GM18951 (cell line): Measurements from ENCODE around the gene NDUFA13.

Experiments used
- POLR2A ChIP-seq: IDR thresholded peaks from 4 replicates; pipeline ENCODE4 v1.6.1; 2011; ENCODE audit warnings: mild to moderate bottlenecking; ENCODE audit not compliant: insufficient read length, insufficient read depth; ENCODE audit errors: extremely low read depth
- in situ Hi-C: fragments of 300-500 bp; cut with MboI; formaldehyde crosslinking; loops from one replicate; pipeline ENCODE4 v1.12.0; 2022; ENCODE audit warnings: low sequenced_read_pairs, mixed read lengths, inconsistent platforms; ENCODE audit not compliant: unreplicated experiment

NDUFA13 gene

DNA sequence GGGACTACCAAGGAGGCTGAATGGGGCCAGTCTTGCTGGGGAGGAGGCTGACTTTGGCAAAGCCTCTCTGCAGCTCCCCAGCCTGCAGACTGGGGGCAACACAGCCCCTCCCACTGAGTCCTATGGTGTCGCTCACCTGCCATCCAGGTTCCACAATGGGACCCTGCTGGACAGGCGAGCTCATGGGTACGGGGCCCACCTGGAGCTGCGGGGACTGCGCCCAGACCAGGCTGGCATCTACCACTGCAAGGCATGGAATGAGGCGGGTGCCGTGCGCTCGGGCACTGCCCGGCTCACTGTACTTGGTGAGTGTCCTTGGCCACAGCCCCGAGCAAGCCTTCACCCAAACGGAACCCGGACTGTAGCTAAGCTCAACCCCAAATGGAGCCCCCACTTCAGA lies 27.1 kb downstream of the NDUFA13 start:
- no peak for TF ChIP-seq POLR2A
- in situ Hi-C loops: loop anchor here (25.0 kb wide), 1 partner anchor 419 kb away; no protein-coding TSS in a partner anchor

DNA sequence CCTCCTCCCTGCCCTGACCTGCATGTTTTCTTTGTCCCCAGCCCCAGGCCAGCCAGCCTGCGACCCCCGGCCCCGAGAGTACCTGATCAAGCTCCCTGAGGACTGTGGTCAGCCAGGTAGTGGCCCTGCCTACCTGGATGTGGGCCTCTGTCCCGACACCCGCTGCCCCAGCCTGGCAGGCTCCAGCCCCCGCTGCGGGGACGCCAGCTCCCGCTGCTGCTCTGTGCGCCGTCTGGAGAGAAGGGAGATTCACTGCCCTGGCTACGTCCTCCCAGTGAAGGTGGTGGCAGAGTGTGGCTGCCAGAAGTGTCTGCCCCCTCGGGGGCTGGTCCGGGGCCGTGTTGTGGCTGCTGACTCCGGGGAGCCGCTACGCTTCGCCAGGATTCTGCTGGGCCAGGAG lies 27.6 kb downstream of the NDUFA13 start:
- TF ChIP-seq POLR2A: no peak
- in situ Hi-C loops: loop anchor here (25.0 kb wide), 1 partner anchor 419 kb away; no protein-coding TSS in a partner anchor

DNA sequence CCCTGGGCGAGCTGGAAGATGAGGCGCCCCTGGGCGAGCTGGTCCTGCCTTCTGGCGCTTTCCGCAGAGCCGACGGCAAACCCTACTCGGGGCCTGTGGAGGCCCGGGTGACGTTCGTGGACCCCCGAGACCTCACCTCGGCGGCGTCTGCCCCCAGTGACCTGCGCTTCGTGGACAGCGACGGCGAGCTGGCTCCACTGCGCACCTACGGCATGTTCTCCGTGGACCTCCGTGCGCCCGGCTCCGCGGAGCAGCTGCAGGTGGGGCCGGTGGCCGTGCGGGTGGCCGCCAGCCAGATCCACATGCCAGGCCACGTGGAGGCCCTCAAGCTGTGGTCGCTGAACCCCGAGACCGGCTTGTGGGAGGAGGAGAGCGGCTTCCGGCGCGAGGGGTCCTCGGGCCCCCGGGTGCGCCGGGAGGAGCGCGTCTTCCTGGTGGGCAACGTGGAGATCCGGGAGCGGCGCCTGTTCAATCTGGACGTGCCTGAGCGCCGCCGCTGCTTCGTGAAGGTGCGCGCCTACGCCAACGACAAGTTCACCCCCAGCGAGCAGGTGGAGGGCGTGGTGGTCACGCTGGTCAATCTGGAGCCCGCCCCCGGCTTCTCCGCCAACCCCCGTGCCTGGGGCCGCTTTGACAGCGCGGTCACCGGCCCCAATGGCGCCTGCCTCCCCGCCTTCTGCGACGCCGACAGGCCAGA lies 28.4 kb downstream of the NDUFA13 start:
- no peak for TF ChIP-seq POLR2A
- in situ Hi-C loops: loop anchor here (25.0 kb wide), 1 partner anchor 418 kb away; no protein-coding TSS in a partner anchor

DNA sequence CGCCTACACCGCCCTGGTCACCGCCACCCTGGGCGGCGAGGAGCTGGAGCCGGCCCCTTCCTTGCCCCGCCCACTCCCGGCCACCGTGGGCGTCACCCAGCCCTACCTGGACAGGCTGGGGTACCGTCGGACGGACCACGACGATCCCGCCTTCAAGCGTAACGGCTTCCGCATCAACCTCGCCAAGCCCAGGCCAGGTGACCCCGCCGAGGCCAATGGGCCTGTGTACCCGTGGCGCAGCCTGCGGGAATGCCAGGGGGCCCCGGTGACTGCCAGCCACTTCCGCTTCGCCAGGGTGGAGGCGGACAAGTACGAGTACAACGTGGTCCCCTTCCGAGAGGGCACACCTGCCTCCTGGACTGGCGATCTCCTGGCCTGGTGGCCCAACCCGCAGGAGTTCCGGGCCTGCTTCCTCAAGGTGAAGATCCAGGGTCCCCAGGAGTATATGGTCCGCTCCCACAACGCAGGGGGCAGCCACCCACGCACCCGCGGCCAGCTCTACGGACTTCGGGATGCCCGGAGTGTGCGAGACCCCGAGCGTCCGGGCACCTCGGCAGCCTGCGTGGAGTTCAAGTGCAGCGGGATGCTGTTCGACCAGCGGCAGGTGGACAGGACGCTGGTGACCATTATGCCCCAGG lies 29.0 kb downstream of the NDUFA13 start:
- in situ Hi-C loops: loop anchor here (25.0 kb wide), 1 partner anchor 417 kb away; no protein-coding TSS in a partner anchor
- TF ChIP-seq POLR2A: no peak

DNA sequence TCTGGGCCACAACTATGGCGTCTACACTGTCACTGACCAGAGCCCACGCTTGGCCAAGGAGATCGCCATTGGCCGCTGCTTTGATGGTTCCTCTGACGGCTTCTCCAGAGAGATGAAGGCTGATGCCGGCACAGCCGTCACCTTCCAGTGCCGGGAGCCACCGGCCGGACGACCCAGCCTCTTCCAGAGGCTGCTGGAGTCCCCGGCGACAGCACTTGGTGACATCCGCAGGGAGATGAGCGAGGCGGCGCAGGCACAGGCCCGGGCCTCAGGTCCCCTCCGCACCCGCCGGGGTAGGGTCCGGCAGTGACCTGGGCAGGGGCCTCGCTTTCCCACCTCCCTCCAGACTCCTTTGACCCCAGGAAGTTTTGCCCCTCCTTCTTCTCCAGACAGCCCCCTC lies 29.7 kb downstream of the NDUFA13 start:
- TF ChIP-seq POLR2A: no peak
- in situ Hi-C loops: loop anchor here (25.0 kb wide), 1 partner anchor 417 kb away; no protein-coding TSS in a partner anchor

DNA sequence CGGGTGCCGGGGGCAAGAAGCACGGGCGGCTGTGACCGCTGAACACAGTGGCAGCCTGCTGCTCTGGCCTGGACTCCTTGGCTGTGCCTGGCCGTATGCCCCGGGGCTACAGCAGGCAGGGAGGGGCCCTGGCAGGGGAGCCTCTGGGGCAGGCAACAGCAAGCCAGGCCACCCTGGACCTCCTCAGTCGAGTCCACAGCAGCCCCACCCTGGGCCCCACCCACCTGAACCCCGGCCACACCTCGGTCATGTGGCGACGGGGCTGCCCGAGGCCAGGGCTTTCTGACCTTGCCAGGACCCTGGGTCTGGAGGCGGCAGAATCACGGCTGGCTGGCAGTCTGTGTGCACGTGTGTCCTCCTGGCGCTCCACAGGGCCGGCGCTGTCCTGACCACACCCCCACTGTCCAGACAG lies 30.7 kb downstream of the NDUFA13 start:
- in situ Hi-C loops: loop anchor here (25.0 kb wide), 1 partner anchor 416 kb away; no protein-coding TSS in a partner anchor
- no peak for TF ChIP-seq POLR2A

DNA sequence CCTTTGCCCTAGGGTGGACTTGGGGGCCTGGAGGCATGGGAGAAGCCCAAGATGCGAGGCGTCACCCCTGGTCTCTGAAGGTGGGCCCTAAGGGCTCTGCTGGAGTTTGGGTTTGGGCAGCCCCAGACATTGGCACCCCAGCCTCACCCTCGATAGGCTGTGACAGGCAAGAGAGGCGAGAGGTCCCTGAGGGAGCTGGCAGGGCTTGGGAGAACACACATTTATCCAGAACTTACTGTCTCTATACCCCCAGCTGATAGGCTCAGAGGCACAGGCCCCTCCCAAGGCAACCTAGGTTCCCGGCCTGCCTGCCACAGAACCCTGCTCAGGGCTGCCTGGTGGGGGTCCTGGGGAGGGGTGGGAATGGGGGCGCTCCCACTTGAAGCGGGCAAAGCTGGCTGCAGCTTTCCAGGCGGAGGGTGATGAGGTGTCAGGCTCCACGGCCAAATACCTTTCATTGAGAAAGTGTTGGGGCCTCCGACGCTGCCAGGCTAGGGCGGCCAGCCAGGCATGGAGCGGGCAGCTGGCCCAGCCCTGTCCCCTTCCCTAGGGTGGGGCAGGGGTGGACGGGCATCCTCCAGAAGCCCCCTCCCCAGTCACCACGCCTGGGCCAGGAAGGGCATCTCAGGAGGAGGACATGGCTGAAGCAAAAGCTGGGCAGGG lies 31.8 kb downstream of the NDUFA13 start:
- in situ Hi-C loops: loop anchor here (25.0 kb wide), 1 partner anchor 414 kb away; no protein-coding TSS in a partner anchor
- TF ChIP-seq POLR2A: no peak

DNA sequence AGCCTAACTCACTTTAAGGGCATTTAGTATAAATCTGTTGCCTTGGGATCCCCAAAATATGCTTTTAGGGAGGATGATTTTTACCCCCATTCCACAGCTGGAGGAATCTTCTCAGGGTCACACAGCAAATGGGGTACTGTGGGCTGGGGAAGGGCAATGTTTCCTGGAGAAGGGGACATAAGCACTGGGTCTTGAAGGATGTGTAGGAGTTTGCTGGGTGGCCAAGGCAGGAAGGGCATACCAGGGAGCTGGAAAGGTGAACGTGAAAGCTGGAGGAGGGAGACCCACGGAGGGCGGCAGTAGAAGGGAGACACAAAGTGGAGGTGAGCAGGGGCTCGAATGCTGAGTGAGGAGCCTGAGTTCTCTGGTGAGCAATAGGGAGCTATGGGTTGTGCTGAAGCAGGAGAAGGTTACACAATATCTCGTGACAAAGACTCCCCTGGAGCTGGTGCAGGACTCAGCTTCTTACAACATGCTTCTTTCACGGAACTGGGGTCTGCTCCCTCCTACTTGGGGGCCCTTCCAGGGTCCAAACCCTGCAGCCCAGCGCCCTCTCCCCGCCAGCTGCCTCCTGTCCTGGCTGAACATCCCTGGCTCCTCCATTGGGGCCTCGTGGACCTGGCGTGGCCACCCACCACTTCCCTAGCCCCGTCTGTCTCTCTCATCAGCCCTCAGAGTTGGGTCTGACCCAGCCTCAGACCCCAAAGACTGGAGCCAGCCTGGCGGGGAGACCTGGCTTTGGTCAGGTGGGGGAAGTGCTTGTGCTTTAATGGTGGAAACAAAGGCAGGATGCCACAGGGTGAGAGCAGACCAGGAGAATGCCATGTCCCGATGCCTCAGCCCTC lies 33.1 kb downstream of the NDUFA13 start:
- no peak for TF ChIP-seq POLR2A
- in situ Hi-C loops: loop anchor here (25.0 kb wide), 1 partner anchor 413 kb away; no protein-coding TSS in a partner anchor

DNA sequence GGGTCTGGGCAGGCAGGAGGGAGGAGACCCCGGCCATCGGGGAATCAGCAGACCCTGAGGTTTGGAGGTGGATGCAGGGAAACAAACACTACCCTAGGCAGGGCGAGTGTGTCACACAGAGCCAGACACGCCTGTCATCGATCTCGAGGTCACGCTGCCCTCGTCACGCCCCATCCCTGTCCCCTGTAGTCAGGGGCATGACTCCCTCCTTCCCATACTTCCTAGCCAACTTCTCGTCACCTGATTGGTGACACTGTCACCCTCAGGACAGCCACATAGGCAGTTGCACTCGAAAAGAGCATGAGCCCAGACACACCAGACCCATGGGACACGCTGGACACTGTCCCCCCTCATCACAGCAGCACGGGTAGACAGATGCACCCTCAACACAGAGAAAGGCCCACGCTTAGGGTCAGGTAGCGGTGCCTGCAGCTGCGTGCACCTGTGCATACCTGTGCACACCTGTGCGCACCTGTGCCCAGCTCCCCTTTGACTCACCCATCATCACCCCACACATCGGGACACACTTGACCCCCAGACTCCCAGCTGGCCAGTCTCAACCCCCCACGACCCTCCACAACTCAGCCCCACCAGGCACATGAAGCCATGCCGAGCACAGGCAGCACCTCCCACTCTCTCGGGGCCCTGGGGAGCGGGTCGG lies 33.9 kb downstream of the NDUFA13 start:
- TF ChIP-seq POLR2A: no peak
- in situ Hi-C loops: loop anchor here (25.0 kb wide), 1 partner anchor 412 kb away; no protein-coding TSS in a partner anchor

DNA sequence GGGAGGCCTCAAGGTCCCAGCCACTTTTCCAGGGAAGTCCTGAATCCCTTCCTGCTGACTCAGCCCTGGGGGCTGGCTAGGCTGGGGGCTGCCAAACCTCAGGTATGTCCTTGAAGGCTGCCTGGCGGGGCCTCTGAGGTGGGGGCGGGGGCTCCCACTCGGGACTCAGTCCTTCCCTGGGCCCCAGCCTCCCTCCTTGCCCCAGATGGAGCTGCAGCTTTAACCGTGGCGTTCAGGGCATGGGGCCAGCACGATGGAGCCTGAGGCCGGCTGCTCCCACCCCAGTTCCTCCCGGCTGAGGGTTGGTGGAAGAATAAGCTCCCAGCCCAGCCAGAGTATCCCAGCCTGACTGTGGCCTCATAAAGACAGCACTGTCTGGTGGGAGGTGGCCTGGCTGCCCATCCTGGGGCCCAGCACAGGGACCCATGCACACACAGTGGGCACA lies 34.5 kb downstream of the NDUFA13 start:
- in situ Hi-C loops: no loop called here
- no peak for TF ChIP-seq POLR2A

DNA sequence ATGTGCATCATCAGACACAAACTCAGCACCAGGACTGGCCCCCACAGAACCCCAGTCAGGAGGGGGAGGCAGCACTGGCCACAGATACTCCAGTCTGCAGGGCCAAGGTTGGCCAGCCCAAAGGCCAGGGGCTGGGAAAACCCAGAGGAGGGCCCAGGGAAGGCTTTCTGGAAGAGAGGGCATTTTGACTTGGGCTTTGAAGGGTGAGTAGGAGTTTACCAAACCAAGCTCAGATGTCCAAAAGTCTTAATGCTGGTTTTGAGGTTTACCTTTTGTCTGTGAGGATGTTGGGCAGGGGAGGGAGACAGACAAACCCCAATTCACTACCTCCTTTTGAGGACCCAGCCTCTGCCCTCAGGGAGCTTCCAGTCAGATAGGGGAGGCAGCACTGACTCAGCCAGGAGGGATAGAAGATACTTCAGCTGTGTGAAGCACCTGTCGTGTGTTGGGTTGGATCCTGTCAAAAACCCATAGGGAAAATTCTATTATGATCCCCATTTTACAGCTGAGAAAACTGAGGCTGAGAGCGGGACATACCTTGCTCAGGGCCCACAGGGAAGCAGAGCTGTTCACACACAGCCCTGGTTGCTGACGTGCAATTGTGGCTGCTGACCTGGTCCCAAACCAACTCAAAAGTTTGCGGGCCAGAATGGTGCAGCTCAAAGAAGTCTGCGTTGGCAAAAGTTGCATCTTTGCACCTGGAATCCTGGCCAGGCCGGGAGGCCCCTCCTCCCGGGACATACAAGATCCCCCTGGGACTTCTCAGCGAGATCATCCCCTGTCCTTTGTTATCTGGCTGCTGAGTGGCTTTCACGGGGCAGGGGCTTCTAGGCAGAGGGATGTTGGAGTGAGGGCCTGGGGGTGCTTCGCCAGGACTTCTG lies 35.2 kb downstream of the NDUFA13 start:
- in situ Hi-C loops: no loop called here
- TF ChIP-seq POLR2A: no peak

DNA sequence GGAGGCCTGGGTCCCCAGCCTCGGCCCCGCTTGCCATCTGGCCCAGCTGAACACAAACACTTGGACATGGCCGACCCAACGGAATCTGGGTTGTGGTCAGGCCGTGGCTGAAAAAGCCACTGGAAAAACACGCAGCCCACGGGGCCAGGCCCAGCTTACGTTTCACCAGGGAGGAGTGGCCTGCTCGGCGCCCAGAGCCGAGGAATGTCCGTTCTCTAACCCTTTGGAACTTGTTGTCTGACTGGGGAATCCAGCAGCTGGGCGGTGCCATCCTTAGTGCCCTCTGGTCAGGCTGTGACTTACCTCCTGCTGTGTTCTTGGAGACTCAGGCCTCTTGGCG lies 35.8 kb downstream of the NDUFA13 start:
- in situ Hi-C loops: no loop called here
- TF ChIP-seq POLR2A: no peak

DNA sequence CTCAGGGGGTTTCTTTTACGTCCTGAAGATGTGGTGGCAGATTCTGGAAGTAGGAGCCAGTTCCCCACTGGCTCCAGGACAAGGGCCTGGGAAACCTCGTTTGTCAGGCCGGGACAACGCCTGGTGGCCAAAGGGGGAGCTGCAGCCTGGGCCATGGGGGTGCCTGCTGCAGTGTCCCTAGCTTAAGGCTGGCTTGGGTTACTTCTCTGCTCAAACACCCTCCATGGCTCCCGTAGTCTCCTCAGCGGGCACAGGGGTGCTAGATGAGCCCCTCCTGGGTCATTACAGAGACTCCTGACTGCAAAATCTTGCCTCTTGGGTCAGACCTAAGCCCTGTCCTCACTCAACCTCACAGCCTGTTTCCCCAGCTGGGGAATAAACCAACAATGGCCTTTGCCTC lies 36.8 kb downstream of the NDUFA13 start:
- no peak for TF ChIP-seq POLR2A
- in situ Hi-C loops: no loop called here
